HG02943 (cell line): Measurements from ENCODE around the gene DYNC2H1.
"Not testable (repeated sequence)": the region's sequence is repeated elsewhere in the genome, so short reads cannot be mapped to it uniquely, and the experiment has no call there.

Experiments used
- ATAC-seq: cut with Tn5 transposase; IDR thresholded peaks from one replicate; pipeline ENCODE4 v1.9.1; 2021; ENCODE audit warnings: mild to moderate bottlenecking, low read depth, moderate library complexity; ENCODE audit not compliant: unreplicated experiment

The DYNC2H1 gene

GRCh38 chr11:103125462-103125861, 16.2 kb downstream of the DYNC2H1 start:
- ATAC-seq, result no peak

- not testable (repeated sequence) for ATAC-seq
These were observed 32.8 kb downstream of the DYNC2H1 start for GRCh38 chr11:103141986-103142385.

GRCh38 chr11:103147627-103148026, 38.4 kb downstream of the DYNC2H1 start:
- ATAC-seq, result no peak

- ATAC-seq, result no peak
These were observed 48.3 kb downstream of the DYNC2H1 start for GRCh38 chr11:103157542-103157941.

- no peak for ATAC-seq
These were observed 55.0 kb downstream of the DYNC2H1 start for GRCh38 chr11:103164093-103164796.

GRCh38 chr11:103167166-103167565, 57.9 kb downstream of the DYNC2H1 start:
- ATAC-seq, result no peak

- ATAC-seq, result no peak
These were observed 61.6 kb downstream of the DYNC2H1 start for GRCh38 chr11:103170865-103171264.

GRCh38 chr11:103175461-103176129, 66.4 kb downstream of the DYNC2H1 start:
- no peak for ATAC-seq

GRCh38 chr11:103183981-103184611, 74.9 kb downstream of the DYNC2H1 start:
- no peak for ATAC-seq

- ATAC-seq, result no peak
These were observed 92.9 kb downstream of the DYNC2H1 start for GRCh38 chr11:103202048-103202651.

- ATAC-seq, result no peak
These were observed 101.3 kb downstream of the DYNC2H1 start for GRCh38 chr11:103210543-103210942.

GRCh38 chr11:103215812-103216211, 106.6 kb downstream of the DYNC2H1 start:
- no peak for ATAC-seq

- no peak for ATAC-seq
These were observed 110.9 kb downstream of the DYNC2H1 start for GRCh38 chr11:103220133-103220532.

GRCh38 chr11:103222806-103223205, 113.6 kb downstream of the DYNC2H1 start:
- no peak for ATAC-seq

- no peak for ATAC-seq
These were observed 119.6 kb downstream of the DYNC2H1 start for GRCh38 chr11:103228807-103229206.

- no peak for ATAC-seq
These were observed 125.7 kb downstream of the DYNC2H1 start for GRCh38 chr11:103234974-103235373.

GRCh38 chr11:103241574-103241973, 132.3 kb downstream of the DYNC2H1 start:
- ATAC-seq, result no peak

GRCh38 chr11:103254123-103254522, 144.9 kb downstream of the DYNC2H1 start:
- no peak for ATAC-seq

- no peak for ATAC-seq
These were observed 148.1 kb downstream of the DYNC2H1 start for GRCh38 chr11:103257360-103257759.

- ATAC-seq, result no peak
These were observed 157.1 kb downstream of the DYNC2H1 start for GRCh38 chr11:103266167-103266831.

GRCh38 chr11:103272876-103273275, 163.7 kb downstream of the DYNC2H1 start:
- no peak for ATAC-seq
